PFSK-1 (cell line): ENCODE results near the gene SESN1.

ENCODE experiments used
- POLR2AphosphoS5 ChIP-seq: IDR thresholded peaks from 2 replicates; pipeline ENCODE4 v1.6.1; 2012; ENCODE audit warnings: low read depth, mild to moderate bottlenecking, control low read depth, low read length, moderate library complexity
- REST ChIP-seq, 2 experiments: IDR thresholded peaks; 2 replicates each; pipeline versions ENCODE4 v1.6.1 to v1.8.0; 2011 to 2012; ENCODE audit warnings: low read depth in 2 of 2, low read length in 2 of 2, control low read depth in 1 of 2, inconsistent platforms in 1 of 2, mild to moderate bottlenecking in 1 of 2, moderate library complexity in 1 of 2; ENCODE audit not compliant: insufficient read depth in 1 of 2
- SIN3A ChIP-seq: IDR thresholded peaks from 2 replicates; pipeline ENCODE4 v1.6.1; 2012; ENCODE audit warnings: mild to moderate bottlenecking, low read length, moderate library complexity, borderline replicate concordance; ENCODE audit not compliant: insufficient read depth

- TF ChIP-seq REST (IDR thresholded peaks at IDR 0.05; ENCODE audit: insufficient read depth in 1 of 2, low read depth in 2 of 2, low read length in 2 of 2), result no peak
- TF ChIP-seq POLR2AphosphoS5, result no peak
- no peak for TF ChIP-seq SIN3A
Observed at GRCh38 chr6:109010705-109011102, 83.9 kb downstream of the SESN1 start.
